BJ (cell line): Measurements from ENCODE around the gene OLFML3. TPM values are rescaled to one million over a fixed set of nuclear protein-coding genes. Genes with fewer than 3 reads are reported as not detected.

Source experiments
- CTCF ChIA-PET: fragments of 350-600 bp; formaldehyde crosslinking; extraction: SDS; loops from one replicate; lab custom pipeline; 2021; ENCODE audit warnings: antibody characterized with exemption, inconsistent platforms; lab: Yijun Ruan, JAX
- POLR2A ChIA-PET: fragments of 300-600 bp; sonication (Branson Sonifier 250); formaldehyde crosslinking; extraction: SDS; loops from one replicate; lab custom pipeline; 2021; ENCODE audit warnings: antibody characterized with exemption; lab: Charles Lee
- DNase-seq: peaks from one replicate; pipeline ENCODE4 v3.0.0-alpha.2; 2011; ENCODE audit warnings: low read depth
- H3K27me3 ChIP-seq: 2 replicates; pipeline ENCODE4 v1.6.0; 2011; ENCODE audit warnings: low read length; ENCODE audit not compliant: control insufficient read depth, insufficient read depth
- H3K36me3 ChIP-seq: 2 replicates; pipeline ENCODE4 v1.5.1; 2011; ENCODE audit warnings: low read length; ENCODE audit not compliant: control insufficient read depth, insufficient read depth
- H3K4me3 ChIP-seq: 2 replicates; pipeline ENCODE4 v1.5.1; 2011; ENCODE audit warnings: low read depth, mild to moderate bottlenecking, control low read depth, low read length
- polyA plus RNA-seq: library from polyadenylated mRNA; depleted of rRNA; stranded (reverse); fragments of >200 nt; gene quantifications from 2 replicates; pipeline ENCODE4 v1.2.3, GENCODE V29; 2011
- TF ChIP-seq, protein P1 (sequence below): IDR thresholded peaks from 2 replicates; pipeline ENCODE4 v1.5.1; 2011; ENCODE audit warnings: low read depth, mild to moderate bottlenecking, control low read depth, inconsistent platforms, low read length, moderate library complexity; ENCODE audit not compliant: insufficient read depth

The OLFML3 gene
- polyA plus RNA-seq, 1 experiment, result 76.8 TPM

- no peak for DNase-seq
- POLR2A ChIA-PET, result interaction anchor here (0.7 kb wide), 1 partner anchor 647 kb away, joined by 6 read pairs; no protein-coding TSS in a partner anchor
- Histone ChIP-seq H3K4me3 (no peak overlapping the region), H3K36me3 (0 out of 2 replicates have a peak, but pooled peaks cover 1% of the 10 kb centered on the region), H3K27me3 (no peaks in the 10 kb centered on the region)
- CTCF ChIA-PET, result interaction anchor here (0.8 to 1.2 kb wide), 2 partner anchors 16 to 334 kb away, joined by 3 read pairs; no protein-coding TSS in a partner anchor
- TF ChIP-seq, protein P1, sequence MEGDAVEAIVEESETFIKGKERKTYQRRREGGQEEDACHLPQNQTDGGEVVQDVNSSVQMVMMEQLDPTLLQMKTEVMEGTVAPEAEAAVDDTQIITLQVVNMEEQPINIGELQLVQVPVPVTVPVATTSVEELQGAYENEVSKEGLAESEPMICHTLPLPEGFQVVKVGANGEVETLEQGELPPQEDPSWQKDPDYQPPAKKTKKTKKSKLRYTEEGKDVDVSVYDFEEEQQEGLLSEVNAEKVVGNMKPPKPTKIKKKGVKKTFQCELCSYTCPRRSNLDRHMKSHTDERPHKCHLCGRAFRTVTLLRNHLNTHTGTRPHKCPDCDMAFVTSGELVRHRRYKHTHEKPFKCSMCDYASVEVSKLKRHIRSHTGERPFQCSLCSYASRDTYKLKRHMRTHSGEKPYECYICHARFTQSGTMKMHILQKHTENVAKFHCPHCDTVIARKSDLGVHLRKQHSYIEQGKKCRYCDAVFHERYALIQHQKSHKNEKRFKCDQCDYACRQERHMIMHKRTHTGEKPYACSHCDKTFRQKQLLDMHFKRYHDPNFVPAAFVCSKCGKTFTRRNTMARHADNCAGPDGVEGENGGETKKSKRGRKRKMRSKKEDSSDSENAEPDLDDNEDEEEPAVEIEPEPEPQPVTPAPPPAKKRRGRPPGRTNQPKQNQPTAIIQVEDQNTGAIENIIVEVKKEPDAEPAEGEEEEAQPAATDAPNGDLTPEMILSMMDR, result peak; percentile 46
Observed at GRCh38 chr1:113949007-113949406, 30.3 kb upstream of the OLFML3 start.

DNA sequence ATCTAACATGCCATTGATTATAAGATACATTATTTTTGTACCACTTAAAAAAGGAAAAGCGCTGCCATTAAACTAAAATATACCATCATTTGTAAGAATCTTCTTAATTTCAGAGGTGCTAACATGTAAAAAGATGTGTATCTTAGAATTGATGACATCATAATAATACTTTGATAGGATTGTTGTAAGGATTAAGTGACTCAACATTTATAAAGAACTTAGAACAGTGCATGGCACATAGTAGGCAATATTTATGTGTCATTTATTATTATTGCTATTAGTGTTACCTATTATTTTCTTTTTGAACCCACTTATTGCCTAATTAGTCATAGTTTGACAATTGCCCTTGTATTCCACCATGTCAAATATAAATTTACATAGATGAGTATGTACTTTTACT lies 28.4 kb upstream of the OLFML3 start:
- H3K4me3 ChIP-seq, result no peak overlapping the region
- H3K27me3 ChIP-seq, result no peaks in the 10 kb centered on the region

DNA sequence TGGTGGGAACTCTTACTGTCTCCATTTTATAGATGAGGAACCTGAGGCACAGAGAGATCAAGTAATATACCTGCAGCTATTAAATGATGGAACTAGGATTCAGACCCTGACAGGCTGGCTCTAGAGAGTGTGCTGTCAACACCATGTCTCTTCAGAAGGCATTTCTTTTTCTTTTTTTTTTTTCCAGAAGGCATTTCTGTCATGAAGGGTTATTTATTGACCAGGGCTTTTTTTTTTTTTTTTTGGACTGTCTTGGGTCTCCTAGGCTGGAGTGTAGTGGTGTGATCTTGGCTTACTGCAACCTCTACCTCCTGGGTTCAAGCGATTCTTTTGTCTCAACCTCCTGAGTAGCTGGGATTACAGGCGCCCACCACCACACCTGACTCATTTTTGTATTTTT lies 27.6 kb upstream of the OLFML3 start:
- Histone ChIP-seq H3K27me3 (no peaks in the 10 kb centered on the region), H3K36me3 (peaks cover 1% of the 10 kb centered on the region; the same call in 1 of the 2 replicates), H3K4me3 (no peak overlapping the region)
- POLR2A ChIA-PET, result interaction anchor here (0.7 kb wide), 1 partner anchor 10 kb away, joined by 15 read pairs; no protein-coding TSS in a partner anchor
- CTCF ChIA-PET, result interaction anchor here (0.8 kb wide), 1 partner anchor 12 kb away, joined by 3 read pairs; no protein-coding TSS in a partner anchor
- DNase-seq, result no peak
- TF ChIP-seq, protein P1, result no peak

More for the DNA sequence above, 28.4 kb upstream of the OLFML3 start:
- ChIA-PET POLR2A (no interaction called here), CTCF (no interaction called here)
- 0 out of 2 replicates have a peak, but pooled peaks cover 1% of the 10 kb centered on the region for H3K36me3 ChIP-seq
- TF ChIP-seq, protein P1, result no peak
- DNase-seq, result no peak

DNA sequence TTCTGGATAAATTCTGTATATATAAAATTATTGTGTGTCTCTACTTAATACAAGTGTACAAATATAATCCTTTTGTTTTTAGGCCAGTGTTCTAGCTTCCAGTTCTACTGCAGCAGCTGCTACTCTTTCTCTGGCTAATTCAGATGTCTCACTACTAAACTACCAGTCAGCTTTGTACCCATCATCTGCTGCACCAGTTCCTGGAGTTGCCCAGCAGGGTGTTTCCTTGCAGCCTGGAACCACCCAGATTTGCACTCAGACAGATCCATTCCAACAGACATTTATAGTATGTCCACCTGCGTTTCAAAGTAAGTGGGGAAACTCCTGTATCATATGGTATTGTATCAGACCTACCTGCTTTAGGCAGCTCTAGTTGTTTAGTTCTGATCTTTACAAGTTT lies 21.3 kb upstream of the OLFML3 start:
- H3K4me3 ChIP-seq, result no peak overlapping the region

DNA sequence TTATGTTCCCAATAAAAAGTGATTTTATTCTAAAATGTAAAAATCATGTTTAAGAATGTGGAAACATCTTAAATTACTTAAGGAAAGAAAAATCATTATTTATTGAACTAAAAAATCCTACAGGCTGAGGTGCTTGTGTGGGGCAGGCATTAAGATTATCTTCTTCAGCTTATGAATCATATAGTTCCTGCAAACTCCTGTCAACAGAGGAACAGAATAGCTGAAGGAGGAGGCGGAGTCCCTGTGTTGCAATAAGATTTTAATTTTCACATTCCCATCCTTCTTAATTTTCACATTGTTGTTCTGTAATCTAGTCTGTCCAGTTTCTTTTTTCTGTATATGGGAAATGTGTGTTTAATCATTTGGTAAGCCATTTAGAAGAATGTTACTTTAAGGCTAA lies 20.6 kb upstream of the OLFML3 start:
- TF ChIP-seq, protein P1, result no peak
- ChIA-PET POLR2A (no interaction called here), CTCF (interaction anchor here (1.3 kb wide), 1 partner anchor 12 kb away, joined by 3 read pairs; no protein-coding TSS in a partner anchor)
- DNase-seq, result no peak
- H3K27me3 ChIP-seq, result no peaks in the 10 kb centered on the region
- no peak overlapping the region for H3K4me3 ChIP-seq
- peaks cover 5% of the 10 kb centered on the region for H3K36me3 ChIP-seq

More for the DNA sequence above, 21.3 kb upstream of the OLFML3 start:
- ChIA-PET POLR2A (no interaction called here), CTCF (interaction anchor here (0.6 to 1.3 kb wide), 2 partner anchors 13 to 19 kb away, joined by 3 to 4 read pairs; no protein-coding TSS in a partner anchor)
- H3K27me3 ChIP-seq, result no peaks in the 10 kb centered on the region
- TF ChIP-seq, protein P1, result no peak
- H3K36me3 ChIP-seq, result peaks cover 1% of the 10 kb centered on the region; the same call in 1 of the 2 replicates
- DNase-seq, result no peak
